GM18867 (cell line): ENCODE measurements around the gene LAP3.
"Not testable (repeated sequence)": the region's sequence is repeated elsewhere in the genome, so short reads cannot be mapped to it uniquely, and the experiment has no call there.

Source experiments
- ATAC-seq: cut with Tn5 transposase; IDR thresholded peaks from one replicate; pipeline ENCODE4 v1.9.1; 2021; ENCODE audit warnings: mild to moderate bottlenecking, moderate library complexity; ENCODE audit not compliant: unreplicated experiment

Gene LAP3

GRCh38 chr4:17561195-17561909, 15.6 kb upstream of the LAP3 start:
- no peak for ATAC-seq

- no peak for ATAC-seq
Observed at GRCh38 chr4:17562157-17562556, 14.8 kb upstream of the LAP3 start.

DNA sequence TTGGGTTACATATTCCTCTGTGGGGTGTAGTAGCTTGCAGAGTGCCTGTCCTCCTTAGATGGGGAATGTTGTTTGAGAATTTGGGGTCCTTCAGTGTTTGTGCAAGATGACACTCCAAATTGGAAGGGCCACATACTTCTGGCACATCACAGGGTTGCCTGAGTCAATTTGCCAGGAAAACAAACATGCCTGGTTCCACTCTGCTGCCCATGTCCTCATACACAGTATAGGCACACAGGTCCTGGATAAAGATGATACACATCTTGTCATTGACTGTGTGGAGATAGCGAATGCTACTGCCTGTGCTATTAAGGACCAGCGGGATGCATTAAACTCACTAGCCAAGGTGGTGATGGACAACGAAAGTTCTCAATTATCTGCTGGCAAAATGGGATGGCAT, 11.2 kb upstream of the LAP3 start:
- no peak for ATAC-seq

- no peak for ATAC-seq
Observed at GRCh38 chr4:17567271-17567670, 9.7 kb upstream of the LAP3 start.

GRCh38 chr4:17574206-17574605, 2.8 kb upstream of the LAP3 start:
- no peak for ATAC-seq

DNA sequence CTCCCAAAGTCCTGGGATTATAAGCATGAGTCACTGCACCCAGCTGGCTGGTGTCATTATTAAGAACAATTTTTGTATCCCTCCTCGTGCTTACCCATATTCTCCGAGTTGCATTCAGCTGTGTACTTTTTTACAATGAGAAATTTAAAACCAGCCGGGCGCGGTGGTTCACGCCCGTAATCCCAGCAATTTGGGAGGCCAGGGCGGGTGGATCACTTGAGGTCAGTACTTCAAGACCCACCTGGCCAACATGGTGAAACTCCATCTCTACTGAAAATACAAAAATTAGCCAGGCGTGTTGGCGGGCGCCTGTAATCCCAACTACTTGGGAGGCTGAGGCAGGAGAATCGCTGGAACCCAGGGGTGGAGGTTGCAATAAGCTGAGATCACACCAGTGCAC, 1.8 kb upstream of the LAP3 start:
- ATAC-seq, result not testable (repeated sequence)

GRCh38 chr4:17577665-17578481, 875 bp downstream of the LAP3 start:
- ATAC-seq, result peak; percentile 17

- ATAC-seq, result peak; percentile 28
Observed at GRCh38 chr4:17578482-17578891, 1.5 kb downstream of the LAP3 start.

- no peak for ATAC-seq
Observed at GRCh38 chr4:17580969-17581368, 4.0 kb downstream of the LAP3 start.

DNA sequence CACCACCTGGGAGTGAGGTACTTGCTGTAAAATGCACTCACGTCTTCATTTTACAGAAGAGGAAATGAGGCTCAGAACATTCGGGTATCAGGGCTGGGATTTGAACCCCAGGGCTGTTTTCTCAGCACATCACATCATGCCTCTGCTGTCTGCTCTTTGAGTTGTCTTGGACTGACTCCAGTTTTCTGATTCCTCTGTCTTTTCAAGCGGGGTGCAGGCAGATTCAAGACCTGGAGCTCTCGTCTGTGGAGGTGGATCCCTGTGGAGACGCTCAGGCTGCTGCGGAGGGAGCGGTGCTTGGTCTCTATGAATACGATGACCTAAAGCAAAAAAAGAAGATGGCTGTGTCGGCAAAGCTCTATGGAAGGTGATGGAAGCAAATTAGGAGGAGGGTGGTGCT, 6.3 kb downstream of the LAP3 start:
- no peak for ATAC-seq

DNA sequence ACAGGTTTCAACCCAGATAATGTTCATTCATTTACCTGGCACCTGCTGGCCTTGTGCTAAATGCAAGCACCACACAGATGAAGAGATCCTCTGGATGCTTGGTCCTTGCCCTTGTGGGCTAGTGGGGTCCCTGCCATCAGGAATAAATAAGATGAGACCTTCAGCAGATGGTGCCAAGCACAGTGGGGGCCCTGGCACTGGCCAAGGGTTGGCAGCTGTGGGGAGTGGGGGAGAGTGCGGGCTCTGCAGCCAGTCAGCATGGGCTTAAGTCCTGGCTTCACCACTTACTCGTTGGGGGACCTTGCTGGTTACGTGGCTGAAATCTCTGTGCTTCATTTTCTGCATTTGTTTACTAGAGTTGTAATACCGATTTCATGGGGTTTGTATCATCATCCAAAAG, 6.9 kb downstream of the LAP3 start:
- ATAC-seq, result no peak

- no peak for ATAC-seq
Observed at GRCh38 chr4:17584521-17585213, 7.7 kb downstream of the LAP3 start.

DNA sequence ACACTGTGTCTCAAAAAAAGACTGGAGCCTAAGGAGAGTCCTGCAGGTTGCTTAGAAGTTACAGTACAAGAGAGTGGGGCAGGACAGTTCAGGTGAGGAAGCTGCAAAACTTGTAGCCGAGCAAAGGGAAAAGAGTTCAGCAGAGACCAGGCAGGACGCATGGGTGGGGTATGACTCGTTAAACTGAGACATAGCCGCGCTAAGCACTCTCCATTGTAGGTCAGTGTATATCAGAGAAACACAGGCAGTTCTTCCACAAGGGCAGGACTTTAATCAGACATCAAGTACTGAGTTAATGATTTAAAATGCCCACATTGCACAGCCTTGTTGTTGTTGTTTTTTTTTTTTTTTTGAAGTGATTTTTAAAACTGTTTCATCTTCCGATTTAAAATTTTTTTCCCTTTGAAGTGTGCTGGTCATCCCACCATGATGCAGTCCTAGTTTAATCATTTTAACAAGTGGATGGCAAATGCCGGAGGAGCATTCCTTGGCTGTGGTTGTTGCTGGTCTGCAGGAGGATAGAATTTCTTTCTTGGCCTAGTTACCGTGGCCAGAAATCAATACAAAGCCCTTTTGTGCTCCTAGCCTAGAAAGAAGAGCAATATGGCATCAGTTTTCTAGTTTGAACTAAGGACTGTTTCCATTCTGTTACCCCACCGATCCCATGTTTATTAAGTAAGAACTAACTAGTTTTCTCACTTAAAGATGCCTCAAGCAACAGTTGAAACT, 10.3 kb downstream of the LAP3 start:
- no peak for ATAC-seq

- ATAC-seq, result no peak
Observed at GRCh38 chr4:17589355-17589754, 12.4 kb downstream of the LAP3 start.

- peak; percentile 91 for ATAC-seq
Observed at GRCh38 chr4:17595471-17596005, 18.5 kb downstream of the LAP3 start.

DNA sequence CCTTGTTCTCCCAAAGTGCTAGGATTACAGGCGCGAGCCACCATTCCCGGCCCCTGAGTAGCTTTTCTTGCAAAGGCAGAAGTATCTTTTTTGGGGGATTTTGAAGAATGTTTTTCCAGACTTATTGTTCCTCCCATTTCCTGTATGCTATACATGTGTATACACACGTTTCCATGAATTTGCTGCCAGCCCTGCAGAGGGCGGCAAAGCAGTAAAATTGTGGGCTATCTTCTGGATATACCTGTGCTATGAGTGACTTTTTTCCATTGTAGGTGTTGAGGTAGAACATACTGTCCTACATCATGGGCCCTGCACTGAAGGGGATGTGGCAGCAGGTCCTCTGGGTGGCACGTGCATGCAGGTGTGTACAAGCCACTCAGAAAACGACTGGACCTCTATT, 20.5 kb downstream of the LAP3 start:
- ATAC-seq, result no peak

DNA sequence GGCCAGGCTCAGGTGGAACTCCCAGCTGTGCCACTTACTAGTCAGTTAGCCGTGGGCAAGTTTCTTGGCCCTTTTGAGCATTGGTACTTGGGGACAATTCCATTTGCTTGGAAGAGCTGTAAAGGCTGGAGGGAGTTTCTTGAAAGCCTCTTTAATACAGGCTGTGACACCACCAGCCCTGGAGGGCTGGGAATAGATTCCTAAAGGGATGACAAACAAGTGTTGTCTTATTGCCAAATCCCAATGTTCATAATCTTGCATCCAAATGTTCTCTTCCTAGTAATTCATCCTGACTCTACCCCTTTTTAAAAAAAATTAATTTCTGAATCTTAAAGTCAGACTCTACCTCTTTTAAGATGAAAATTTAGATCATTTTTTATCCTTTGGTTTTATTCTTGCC, 22.8 kb downstream of the LAP3 start:
- no peak for ATAC-seq

- no peak for ATAC-seq
Observed at GRCh38 chr4:17605236-17605635, 28.2 kb downstream of the LAP3 start.

- peak; percentile 49 for ATAC-seq
Observed at GRCh38 chr4:17613761-17614415, 36.9 kb downstream of the LAP3 start.
